GM21381 (cell line): ENCODE data around the gene TMEM134.
"Not testable (repeated sequence)": the region's sequence is repeated elsewhere in the genome, so short reads cannot be mapped to it uniquely, and the experiment has no call there.

ENCODE experiments used
- ATAC-seq: cut with Tn5 transposase; IDR thresholded peaks from one replicate; pipeline ENCODE4 v1.9.1; 2021; ENCODE audit warnings: mild to moderate bottlenecking, moderate library complexity; ENCODE audit not compliant: unreplicated experiment

Gene TMEM134

GRCh38 chr11:67468759-67469507 lies at the start of gene TMEM134:
TMEM134 (minus strand) TSS chr11:67469251; CDS start chr11:67469192, 59 bp downstream.
- ATAC-seq, result peak; percentile 48

- ATAC-seq, result no peak
These were observed 48.9 kb upstream of the TMEM134 start for GRCh38 chr11:67517784-67518552.

- ATAC-seq, result no peak
These were observed 47.8 kb upstream of the TMEM134 start for GRCh38 chr11:67516806-67517205.

- ATAC-seq, result no peak
These were observed 45.1 kb upstream of the TMEM134 start for GRCh38 chr11:67514116-67514515.

GRCh38 chr11:67511558-67511957 lies 42.5 kb upstream of the TMEM134 start:
- ATAC-seq, result not testable (repeated sequence)

- ATAC-seq, result no peak
These were observed 40.9 kb upstream of the TMEM134 start for GRCh38 chr11:67510023-67510345.

- ATAC-seq, result peak; percentile 38
These were observed 39.6 kb upstream of the TMEM134 start for GRCh38 chr11:67508486-67509121.

GRCh38 chr11:67507864-67508485 lies 38.9 kb upstream of the TMEM134 start, which contains the start of gene CDK2AP2:
CDK2AP2 (minus strand) TSS chr11:67508162; CDS start chr11:67508082, 80 bp downstream.
- peak; percentile 69 for ATAC-seq

- no peak for ATAC-seq
These were observed 38.3 kb upstream of the TMEM134 start for GRCh38 chr11:67507242-67507863.

GRCh38 chr11:67506426-67507051 lies 37.5 kb upstream of the TMEM134 start:
- ATAC-seq, result no peak

- no peak for ATAC-seq
These were observed 36.8 kb upstream of the TMEM134 start for GRCh38 chr11:67505605-67506396.

GRCh38 chr11:67504950-67505581 lies 36.0 kb upstream of the TMEM134 start, which contains the start of gene PITPNM1:
PITPNM1 (minus strand) TSS chr11:67505363; CDS start chr11:67504180, 1,183 bp downstream.
- no peak for ATAC-seq

- ATAC-seq, result no peak
These were observed 35.2 kb upstream of the TMEM134 start for GRCh38 chr11:67504005-67504949.

- ATAC-seq, result no peak
These were observed 34.3 kb upstream of the TMEM134 start for GRCh38 chr11:67503119-67504004.

GRCh38 chr11:67502328-67502979 lies 33.4 kb upstream of the TMEM134 start:
- no peak for ATAC-seq

GRCh38 chr11:67501854-67502253 lies 32.8 kb upstream of the TMEM134 start:
- no peak for ATAC-seq
